SK-N-SH (cell line): ENCODE results near the gene ZNF777. TPM values are rescaled to one million over a fixed set of nuclear protein-coding genes. Genes with fewer than 3 reads are reported as not detected.

Experiments
- CTCF ChIA-PET: fragments of 300-600, 350-600 bp; formaldehyde crosslinking; extraction: SDS; loops from one replicate; lab custom pipeline; 2021; lab: Yijun Ruan, JAX
- POLR2A ChIA-PET: fragments of 350-600 bp; sonication (Branson Sonifier 250); formaldehyde crosslinking; extraction: SDS; loops from one replicate; lab custom pipeline; 2020; ENCODE audit warnings: antibody characterized with exemption, inconsistent platforms; lab: Yijun Ruan, JAX
- DNase-seq: peaks from one replicate; pipeline ENCODE4 v3.0.0; 2012
- H2AFZ ChIP-seq: fragments of 200-600 bp; sonication (generic); 2 replicates; pipeline ENCODE4 v1.8.1; 2016; ENCODE audit warnings: antibody characterized with exemption, mild to moderate bottlenecking, low read depth
- H3F3A ChIP-seq: fragments of 200-600 bp; sonication (generic); replicated peaks from 2 replicates; pipeline ENCODE3; 2016; ENCODE audit warnings: antibody characterized with exemption, mild to moderate bottlenecking; ENCODE audit not compliant: insufficient read depth
- H3K27ac ChIP-seq, 2 experiments: fragments of 200-500 bp in 1 of 2; fragments of 200-600 bp in 1 of 2; sonication (Bioruptor generic) in 1 of 2; sonication (generic), shearing (Covaris generic) in 1 of 2; 2 replicates each; pipeline versions ENCODE4 v1.5.1 to v1.6.1; 2014 to 2016; ENCODE audit warnings: low read depth in 2 of 2, inconsistent platforms in 1 of 2, low read length in 1 of 2, mild to moderate bottlenecking in 1 of 2, mixed read lengths in 1 of 2
- H3K27me3 ChIP-seq: fragments of 200-600 bp; sonication (generic), shearing (Covaris generic); 2 replicates; pipeline ENCODE4 v1.6.1; 2016; ENCODE audit warnings: mixed run types; ENCODE audit not compliant: insufficient read depth
- H3K36me3 ChIP-seq, 2 experiments: fragments of 200-500 bp in 1 of 2; fragments of 200-600 bp in 1 of 2; sonication (Bioruptor generic) in 1 of 2; sonication (generic) in 1 of 2; replicated peaks in 1 of 2; 2 replicates each; pipeline versions ENCODE3 to v1.5.1; 2014 to 2016; ENCODE audit warnings: low read length in 1 of 2, mild to moderate bottlenecking in 1 of 2; ENCODE audit not compliant: insufficient read depth in 2 of 2, control insufficient read depth in 1 of 2
- H3K4me1 ChIP-seq, 2 experiments: fragments of 200-500 bp in 1 of 2; fragments of 200-600 bp in 1 of 2; sonication (Bioruptor generic) in 1 of 2; sonication (generic), shearing (Covaris generic) in 1 of 2; 2 replicates each; pipeline versions ENCODE4 v1.5.1 to v1.6.1; 2014 to 2016; ENCODE audit warnings: low read depth in 1 of 2, low read length in 1 of 2, mixed run types in 1 of 2; ENCODE audit not compliant: insufficient read depth in 2 of 2, control insufficient read depth in 1 of 2
- H3K4me2 ChIP-seq: fragments of 200-600 bp; sonication (generic), shearing (Covaris generic); 2 replicates; pipeline ENCODE4 v1.6.1; 2017; ENCODE audit warnings: mixed run types
- H3K4me3 ChIP-seq, 2 experiments: fragments of 200-500 bp in 1 of 2; fragments of 200-600 bp in 1 of 2; sonication (Bioruptor generic) in 1 of 2; sonication (generic), shearing (Covaris generic) in 1 of 2; 2 replicates each; pipeline versions ENCODE4 v1.5.1 to v1.8.1; 2014 to 2016; ENCODE audit warnings: low read depth in 2 of 2, inconsistent platforms in 1 of 2, low read length in 1 of 2, mild to moderate bottlenecking in 1 of 2, mixed read lengths in 1 of 2, moderate library complexity in 1 of 2
- H3K79me2 ChIP-seq: fragments of 200-600 bp; sonication (generic); 2 replicates; pipeline ENCODE4 v1.8.1; 2017; ENCODE audit warnings: mild to moderate bottlenecking; ENCODE audit not compliant: insufficient read depth
- H3K9ac ChIP-seq: fragments of 200-600 bp; sonication (generic); 2 replicates; pipeline ENCODE4 v1.6.1; 2017; ENCODE audit warnings: mixed run types
- H3K9me2 ChIP-seq: fragments of 200-600 bp; sonication (generic); 2 replicates; pipeline ENCODE4 v1.6.1; 2017; ENCODE audit warnings: mixed run types
- H3K9me3 ChIP-seq: fragments of 200-600 bp; sonication (generic); 2 replicates; pipeline ENCODE4 v1.6.1; 2017; ENCODE audit warnings: mixed run types, mild to moderate bottlenecking, moderate library complexity
- H4K20me1 ChIP-seq: fragments of 200-600 bp; sonication (generic); 2 replicates; pipeline ENCODE4 v1.6.1; 2017; ENCODE audit warnings: mild to moderate bottlenecking, mixed run types; ENCODE audit not compliant: insufficient read depth
- CHD2 ChIP-seq: fragments of 150-350 bp; IDR thresholded peaks from 2 replicates; pipeline ENCODE4 v1.6.1; 2018; ENCODE audit warnings: low read length; ENCODE audit not compliant: partially characterized antibody
- ELF1 ChIP-seq: IDR thresholded peaks from 2 replicates; pipeline ENCODE4 v1.4.0; 2012
- EP300 ChIP-seq, 2 experiments: IDR thresholded peaks; 2 replicates each; pipeline versions ENCODE4 v1.4.0 to v1.6.1; 2012; ENCODE audit warnings: borderline replicate concordance in 1 of 2, low read depth in 1 of 2, low read length in 1 of 2
- EZH2phosphoT487 ChIP-seq: fragments of 200-600 bp; sonication (generic); IDR thresholded peaks from 2 replicates; pipeline ENCODE4 v1.6.1; 2017; ENCODE audit warnings: low read depth, mixed run types, mild to moderate bottlenecking, antibody characterized with exemption, moderate library complexity, borderline replicate concordance
- FOSL2 ChIP-seq: IDR thresholded peaks from 2 replicates; pipeline ENCODE4 v1.4.0; 2012; ENCODE audit warnings: low read depth, mild to moderate bottlenecking, moderate library complexity, borderline replicate concordance
- FOXM1 ChIP-seq: IDR thresholded peaks from 2 replicates; pipeline ENCODE4 v1.4.0; 2012; ENCODE audit warnings: low read depth, mild to moderate bottlenecking
- GABPA ChIP-seq: IDR thresholded peaks from 2 replicates; pipeline ENCODE4 v1.4.0; 2012; ENCODE audit warnings: low read depth, mild to moderate bottlenecking
- JUND ChIP-seq: IDR thresholded peaks from 2 replicates; pipeline ENCODE4 v1.4.0; 2012
- MEF2A ChIP-seq: IDR thresholded peaks from 2 replicates; pipeline ENCODE4 v1.4.0; 2012; ENCODE audit warnings: low read depth, borderline replicate concordance
- MXI1 ChIP-seq: IDR thresholded peaks from 2 replicates; pipeline ENCODE4 v1.6.1; 2012; ENCODE audit warnings: mild to moderate bottlenecking, low read depth, low read length, improper control_type of control experiment
- NFIC ChIP-seq: IDR thresholded peaks from 2 replicates; pipeline ENCODE4 v1.4.0; 2012; ENCODE audit warnings: borderline replicate concordance
- NRF1 ChIP-seq: IDR thresholded peaks from 2 replicates; pipeline ENCODE4 v1.6.1; 2012; ENCODE audit warnings: low read depth, mild to moderate bottlenecking, low read length
- POLR2AphosphoS5 ChIP-seq: IDR thresholded peaks from 2 replicates; pipeline ENCODE4 v1.6.1; 2012; ENCODE audit warnings: low read depth, low read length
- RAD21 ChIP-seq: IDR thresholded peaks from 2 replicates; pipeline ENCODE4 v1.6.1; 2012; ENCODE audit warnings: mild to moderate bottlenecking, low read length
- RCOR1 ChIP-seq: fragments of 150-350 bp; IDR thresholded peaks from 2 replicates; pipeline ENCODE4 v1.6.1; 2017; ENCODE audit warnings: antibody characterized with exemption, low read length
- RFX5 ChIP-seq: IDR thresholded peaks from 2 replicates; pipeline ENCODE4 v1.6.1; 2012; ENCODE audit warnings: mild to moderate bottlenecking, improper control_type of control experiment, low read length
- RXRA ChIP-seq: IDR thresholded peaks from 2 replicates; pipeline ENCODE4 v1.4.0; 2012; ENCODE audit warnings: low read depth, mild to moderate bottlenecking, borderline replicate concordance
- SIN3A ChIP-seq: IDR thresholded peaks from 2 replicates; pipeline ENCODE4 v1.6.1; 2012; ENCODE audit warnings: low read depth, mild to moderate bottlenecking, low read length, moderate library complexity, borderline replicate concordance
- SMC3 ChIP-seq: IDR thresholded peaks from 2 replicates; pipeline ENCODE4 v1.6.1; 2012; ENCODE audit warnings: low read depth, low read length, improper control_type of control experiment
- TAF1 ChIP-seq: IDR thresholded peaks from 2 replicates; pipeline ENCODE4 v1.6.1; 2012; ENCODE audit warnings: low read depth, mild to moderate bottlenecking, low read length, moderate library complexity, borderline replicate concordance
- TCF12 ChIP-seq: IDR thresholded peaks from 2 replicates; pipeline ENCODE4 v1.4.0; 2012
- TEAD4 ChIP-seq: IDR thresholded peaks from 2 replicates; pipeline ENCODE4 v1.4.0; 2012; ENCODE audit warnings: mild to moderate bottlenecking, borderline replicate concordance; ENCODE audit not compliant: insufficient read depth
- YY1 ChIP-seq: IDR thresholded peaks from 2 replicates; pipeline ENCODE4 v1.4.0; 2012; ENCODE audit warnings: low read depth, mild to moderate bottlenecking
- WGBS: methylation state at CpG from one replicate; pipeline ENCODE4 v1.1.6; 2017; ENCODE audit warnings: low lambda C conversion rate; 5-methylcytosine and 5-hydroxymethylcytosine counted together
- polyA plus RNA-seq, 3 experiments: library from polyadenylated mRNA; depleted of rRNA; stranded (reverse); fragments of >200 nt; gene quantifications; 2 replicates each; pipeline ENCODE4 v1.2.3, GENCODE V29; 2012
- TF ChIP-seq, protein P1 (sequence below): IDR thresholded peaks from 2 replicates; pipeline ENCODE4 v1.6.1; 2012; ENCODE audit warnings: mild to moderate bottlenecking, low read depth, low read length, moderate library complexity
- TF ChIP-seq, protein P2 (sequence below): IDR thresholded peaks from 2 replicates; pipeline ENCODE4 v1.4.0; 2012; ENCODE audit warnings: low read depth, borderline replicate concordance
- TF ChIP-seq, protein P3 (sequence below): IDR thresholded peaks from 2 replicates; pipeline ENCODE4 v1.4.0; 2012; ENCODE audit warnings: low read depth
- TF ChIP-seq, protein P4 (sequence below): fragments of 150-350 bp; IDR thresholded peaks from 2 replicates; pipeline ENCODE4 v1.6.1; 2016; ENCODE audit warnings: mild to moderate bottlenecking, low read depth, low read length

The ZNF777 gene
- polyA plus RNA-seq (2012; rRNA removed): 5.6 and 6.2 TPM in 2 replicates
- polyA plus RNA-seq (2012; cell fraction: cytosol; rRNA removed): 4.2 and 5.1 TPM in 2 replicates
- 5.2 and 7.3 TPM in 2 replicates for polyA plus RNA-seq (2012; cell fraction: nucleus; rRNA removed)

DNA sequence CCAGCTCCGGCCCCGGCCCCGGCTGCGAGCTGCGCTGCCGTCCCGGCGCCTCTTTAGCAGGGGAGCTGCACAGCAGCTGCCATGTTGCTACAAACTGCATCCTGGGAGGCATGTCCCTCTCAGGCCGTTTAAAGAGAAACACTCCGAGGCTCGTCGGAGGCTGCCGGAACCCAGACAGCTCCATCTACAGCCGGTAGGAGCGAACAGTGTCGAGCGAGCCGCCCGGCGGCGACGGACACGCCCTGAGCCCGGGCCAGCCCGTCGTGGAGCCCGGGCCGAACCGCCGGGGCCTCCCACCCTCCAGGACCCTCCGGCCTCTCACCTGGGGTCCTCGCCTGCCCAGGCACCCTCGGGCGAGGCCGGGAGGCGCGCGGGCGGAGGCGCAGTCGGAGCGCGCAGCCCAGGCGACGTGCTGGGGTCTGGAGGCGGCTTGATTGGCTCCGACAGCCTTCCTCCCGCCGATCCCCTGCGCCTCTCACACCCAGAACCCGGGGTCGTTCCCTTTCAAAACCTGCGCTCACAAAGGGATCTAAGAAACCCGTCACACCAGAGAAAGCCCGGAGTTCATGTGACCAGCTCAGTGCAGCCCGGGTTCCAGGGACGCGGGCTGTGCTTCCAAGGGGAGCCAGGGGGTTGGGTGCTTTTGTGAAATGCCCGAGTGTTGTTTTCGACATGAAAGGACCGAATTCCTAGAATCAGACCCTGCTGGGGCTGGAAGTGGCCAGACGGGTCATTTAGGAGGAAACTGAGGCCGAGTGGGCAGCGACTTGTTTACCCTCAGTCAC, at the start of gene ZNF777:
ZNF777 (minus strand) TSS at position 570 of the 785 bp plus-strand sequence. CDS start 5,040 bp downstream, outside the sequence.
- Histone ChIP-seq H3K9me2 (no peaks in the 10 kb centered on the region), H3K9ac (peak within 1 kb of the TSS; percentile 89), H3K9me3 (no peaks in the 10 kb centered on the region), H3K27ac (peak within 1 kb of the TSS; percentile 62 to 65), H3K4me1 (peaks cover 0 to 12% of the 10 kb centered on the region in 2 experiments; a peak in 1 of 4 replicates), H3K4me3 (peak within 1 kb of the TSS; percentile 71 to 89), H3K4me2 (peak within 1 kb of the TSS; percentile 92), H2AFZ (peak within 1 kb of the TSS; percentile 100), H3F3A (no peaks in the 10 kb centered on the region), H3K36me3 (peaks cover under 1 to 15% of the 10 kb centered on the region in 2 experiments), H4K20me1 (0 out of 2 replicates have a peak, but pooled peaks cover 12% of the 10 kb centered on the region), H3K27me3 (no peaks in the 10 kb centered on the region), H3K79me2 (peaks cover 52% of the 10 kb centered on the region)
- peak; percentile 97 for DNase-seq
- ChIA-PET CTCF (interaction anchor here (0.5 to 3.5 kb wide), 27 partner anchors 14 to 336 kb away, joined by 3 to 16 read pairs (median 4); partner anchors contain the start of gene ZNF783), POLR2A (interaction anchor here (0.6 to 1.5 kb wide), 4 partner anchors 36 to 332 kb away, joined by 3 to 4 read pairs (median 4); partner anchors contain the start of genes ZNF282 and ZNF783)
- WGBS: 2% methylated on average over 19 of the region's 64 CpGs
- TF ChIP-seq EZH2phosphoT487 (no peak), MXI1 (peak; percentile 85), SIN3A (peak; percentile 92), RFX5 (peak; percentile 47; the same call in 1 of the 2 replicates), EP300 (IDR thresholded peaks at IDR 0.05; ENCODE audit: borderline replicate concordance in 1 of 2, low read depth in 1 of 2, low read length in 1 of 2) (no peak), MEF2A (no peak; the same call in 1 of the 2 replicates), ELF1 (peak; percentile 47; the same call in 1 of the 2 replicates), RAD21 (peak; percentile 29), NFIC (peak; percentile 12; the same call in 1 of the 2 replicates), GABPA (peak; percentile 45), YY1 (peak; percentile 92), CHD2 (peak; percentile 78), TCF12 (no peak; the same call in 1 of the 2 replicates), JUND (no peak), TAF1 (peak; percentile 95), RXRA (no peak), SMC3 (peak; percentile 23; the same call in 1 of the 2 replicates), FOXM1 (no peak), NRF1 (no peak), RCOR1 (peak; percentile 37; the same call in 1 of the 2 replicates), TEAD4 (no peak), POLR2AphosphoS5 (peak; percentile 66), FOSL2 (no peak)
- TF ChIP-seq, protein P1, sequence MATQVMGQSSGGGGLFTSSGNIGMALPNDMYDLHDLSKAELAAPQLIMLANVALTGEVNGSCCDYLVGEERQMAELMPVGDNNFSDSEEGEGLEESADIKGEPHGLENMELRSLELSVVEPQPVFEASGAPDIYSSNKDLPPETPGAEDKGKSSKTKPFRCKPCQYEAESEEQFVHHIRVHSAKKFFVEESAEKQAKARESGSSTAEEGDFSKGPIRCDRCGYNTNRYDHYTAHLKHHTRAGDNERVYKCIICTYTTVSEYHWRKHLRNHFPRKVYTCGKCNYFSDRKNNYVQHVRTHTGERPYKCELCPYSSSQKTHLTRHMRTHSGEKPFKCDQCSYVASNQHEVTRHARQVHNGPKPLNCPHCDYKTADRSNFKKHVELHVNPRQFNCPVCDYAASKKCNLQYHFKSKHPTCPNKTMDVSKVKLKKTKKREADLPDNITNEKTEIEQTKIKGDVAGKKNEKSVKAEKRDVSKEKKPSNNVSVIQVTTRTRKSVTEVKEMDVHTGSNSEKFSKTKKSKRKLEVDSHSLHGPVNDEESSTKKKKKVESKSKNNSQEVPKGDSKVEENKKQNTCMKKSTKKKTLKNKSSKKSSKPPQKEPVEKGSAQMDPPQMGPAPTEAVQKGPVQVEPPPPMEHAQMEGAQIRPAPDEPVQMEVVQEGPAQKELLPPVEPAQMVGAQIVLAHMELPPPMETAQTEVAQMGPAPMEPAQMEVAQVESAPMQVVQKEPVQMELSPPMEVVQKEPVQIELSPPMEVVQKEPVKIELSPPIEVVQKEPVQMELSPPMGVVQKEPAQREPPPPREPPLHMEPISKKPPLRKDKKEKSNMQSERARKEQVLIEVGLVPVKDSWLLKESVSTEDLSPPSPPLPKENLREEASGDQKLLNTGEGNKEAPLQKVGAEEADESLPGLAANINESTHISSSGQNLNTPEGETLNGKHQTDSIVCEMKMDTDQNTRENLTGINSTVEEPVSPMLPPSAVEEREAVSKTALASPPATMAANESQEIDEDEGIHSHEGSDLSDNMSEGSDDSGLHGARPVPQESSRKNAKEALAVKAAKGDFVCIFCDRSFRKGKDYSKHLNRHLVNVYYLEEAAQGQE: peak; percentile 63; the same call in 1 of the 2 replicates
- TF ChIP-seq, protein P2, sequence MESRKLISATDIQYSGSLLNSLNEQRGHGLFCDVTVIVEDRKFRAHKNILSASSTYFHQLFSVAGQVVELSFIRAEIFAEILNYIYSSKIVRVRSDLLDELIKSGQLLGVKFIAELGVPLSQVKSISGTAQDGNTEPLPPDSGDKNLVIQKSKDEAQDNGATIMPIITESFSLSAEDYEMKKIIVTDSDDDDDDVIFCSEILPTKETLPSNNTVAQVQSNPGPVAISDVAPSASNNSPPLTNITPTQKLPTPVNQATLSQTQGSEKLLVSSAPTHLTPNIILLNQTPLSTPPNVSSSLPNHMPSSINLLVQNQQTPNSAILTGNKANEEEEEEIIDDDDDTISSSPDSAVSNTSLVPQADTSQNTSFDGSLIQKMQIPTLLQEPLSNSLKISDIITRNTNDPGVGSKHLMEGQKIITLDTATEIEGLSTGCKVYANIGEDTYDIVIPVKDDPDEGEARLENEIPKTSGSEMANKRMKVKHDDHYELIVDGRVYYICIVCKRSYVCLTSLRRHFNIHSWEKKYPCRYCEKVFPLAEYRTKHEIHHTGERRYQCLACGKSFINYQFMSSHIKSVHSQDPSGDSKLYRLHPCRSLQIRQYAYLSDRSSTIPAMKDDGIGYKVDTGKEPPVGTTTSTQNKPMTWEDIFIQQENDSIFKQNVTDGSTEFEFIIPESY: no peak
- TF ChIP-seq, protein P3, sequence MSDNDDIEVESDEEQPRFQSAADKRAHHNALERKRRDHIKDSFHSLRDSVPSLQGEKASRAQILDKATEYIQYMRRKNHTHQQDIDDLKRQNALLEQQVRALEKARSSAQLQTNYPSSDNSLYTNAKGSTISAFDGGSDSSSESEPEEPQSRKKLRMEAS: peak; percentile 90
- TF ChIP-seq, protein P4, sequence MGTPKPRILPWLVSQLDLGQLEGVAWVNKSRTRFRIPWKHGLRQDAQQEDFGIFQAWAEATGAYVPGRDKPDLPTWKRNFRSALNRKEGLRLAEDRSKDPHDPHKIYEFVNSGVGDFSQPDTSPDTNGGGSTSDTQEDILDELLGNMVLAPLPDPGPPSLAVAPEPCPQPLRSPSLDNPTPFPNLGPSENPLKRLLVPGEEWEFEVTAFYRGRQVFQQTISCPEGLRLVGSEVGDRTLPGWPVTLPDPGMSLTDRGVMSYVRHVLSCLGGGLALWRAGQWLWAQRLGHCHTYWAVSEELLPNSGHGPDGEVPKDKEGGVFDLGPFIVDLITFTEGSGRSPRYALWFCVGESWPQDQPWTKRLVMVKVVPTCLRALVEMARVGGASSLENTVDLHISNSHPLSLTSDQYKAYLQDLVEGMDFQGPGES: no peak
